ENCODE data around the gene HSD17B4.

The HSD17B4 gene

DNA sequence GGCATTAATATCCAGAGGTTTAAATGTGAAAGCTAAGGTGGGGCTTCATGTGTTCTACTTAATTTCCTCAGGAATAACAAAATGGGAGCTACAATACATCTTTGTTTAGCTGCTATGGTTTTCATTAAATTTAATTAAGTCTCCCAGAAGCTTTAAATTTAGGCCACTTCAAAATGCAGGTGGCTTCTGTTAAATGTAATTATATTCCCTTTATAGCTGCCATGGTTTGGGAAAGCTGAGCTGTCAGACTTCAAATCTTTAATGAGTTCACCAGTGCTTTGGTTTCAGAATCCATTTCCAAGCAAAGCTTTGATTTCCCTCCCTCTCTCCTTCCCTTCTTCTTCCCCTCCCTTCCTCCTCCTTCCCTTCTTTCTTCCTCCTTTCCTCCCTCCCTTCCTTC lies 118.6 kb downstream of the HSD17B4 start:
- in situ Hi-C loops (cut with MboI; ENCODE audit: low sequenced_read_pairs, unreplicated experiment), result no loop called here
- DNase-seq (ENCODE audit: low spot score), result no peak
- TF ChIP-seq, protein P1, sequence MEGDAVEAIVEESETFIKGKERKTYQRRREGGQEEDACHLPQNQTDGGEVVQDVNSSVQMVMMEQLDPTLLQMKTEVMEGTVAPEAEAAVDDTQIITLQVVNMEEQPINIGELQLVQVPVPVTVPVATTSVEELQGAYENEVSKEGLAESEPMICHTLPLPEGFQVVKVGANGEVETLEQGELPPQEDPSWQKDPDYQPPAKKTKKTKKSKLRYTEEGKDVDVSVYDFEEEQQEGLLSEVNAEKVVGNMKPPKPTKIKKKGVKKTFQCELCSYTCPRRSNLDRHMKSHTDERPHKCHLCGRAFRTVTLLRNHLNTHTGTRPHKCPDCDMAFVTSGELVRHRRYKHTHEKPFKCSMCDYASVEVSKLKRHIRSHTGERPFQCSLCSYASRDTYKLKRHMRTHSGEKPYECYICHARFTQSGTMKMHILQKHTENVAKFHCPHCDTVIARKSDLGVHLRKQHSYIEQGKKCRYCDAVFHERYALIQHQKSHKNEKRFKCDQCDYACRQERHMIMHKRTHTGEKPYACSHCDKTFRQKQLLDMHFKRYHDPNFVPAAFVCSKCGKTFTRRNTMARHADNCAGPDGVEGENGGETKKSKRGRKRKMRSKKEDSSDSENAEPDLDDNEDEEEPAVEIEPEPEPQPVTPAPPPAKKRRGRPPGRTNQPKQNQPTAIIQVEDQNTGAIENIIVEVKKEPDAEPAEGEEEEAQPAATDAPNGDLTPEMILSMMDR (IDR thresholded peaks at IDR 0.05; ENCODE audit: borderline replicate concordance, control extremely low read depth, extremely low read depth, insufficient read depth, missing control alignments), result no peak

DNA sequence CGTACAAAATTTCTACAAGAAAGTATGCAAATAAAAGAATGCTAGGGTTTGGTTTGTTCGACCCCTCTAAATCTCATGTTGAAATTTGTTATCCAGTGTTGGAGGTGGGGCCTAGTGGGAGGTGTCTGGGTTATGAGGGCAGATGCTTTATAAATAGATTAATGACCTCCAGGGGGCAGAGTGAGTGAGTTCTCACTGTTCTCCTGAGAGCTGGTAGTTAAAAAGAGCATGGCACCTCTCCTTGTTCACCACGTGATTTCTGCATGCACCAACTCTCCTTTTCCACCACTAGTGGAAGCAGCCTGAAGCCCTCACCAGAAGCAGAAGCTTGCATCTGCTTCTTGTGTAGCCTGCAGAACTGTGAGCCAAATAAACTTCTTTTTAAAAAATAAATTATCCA lies 126.6 kb downstream of the HSD17B4 start:
- TF ChIP-seq, protein P1 (IDR thresholded peaks at IDR 0.05; ENCODE audit: borderline replicate concordance, control extremely low read depth, extremely low read depth, insufficient read depth, missing control alignments), result no peak
- no peak for DNase-seq (ENCODE audit: low spot score)
- in situ Hi-C loops (cut with MboI; ENCODE audit: low sequenced_read_pairs, unreplicated experiment), result no loop called here

DNA sequence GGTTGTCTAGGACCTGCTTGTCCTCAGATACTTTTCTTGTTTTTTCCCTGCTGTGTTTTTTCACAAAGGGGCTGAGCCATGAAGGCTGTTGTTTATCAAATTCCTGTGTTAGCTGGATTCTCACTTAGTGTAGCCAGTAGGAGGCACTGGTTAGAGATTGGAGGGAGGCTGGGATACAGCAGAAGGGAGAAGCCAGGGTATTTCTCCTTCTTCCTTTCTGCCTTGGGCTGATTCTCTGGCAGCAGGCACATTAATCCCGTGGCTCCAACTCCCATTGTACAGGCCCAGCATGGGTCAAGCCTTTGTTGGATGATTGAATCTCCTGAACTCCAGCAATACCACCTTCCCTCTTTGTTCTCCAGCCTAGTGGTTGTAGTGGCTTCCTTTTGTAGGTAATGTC lies 130.7 kb downstream of the HSD17B4 start:
- in situ Hi-C loops (cut with MboI; ENCODE audit: low sequenced_read_pairs, unreplicated experiment), result no loop called here
- TF ChIP-seq, protein P1 (IDR thresholded peaks at IDR 0.05; ENCODE audit: borderline replicate concordance, control extremely low read depth, extremely low read depth, insufficient read depth, missing control alignments), result no peak
- no peak for DNase-seq (ENCODE audit: low spot score)

DNA sequence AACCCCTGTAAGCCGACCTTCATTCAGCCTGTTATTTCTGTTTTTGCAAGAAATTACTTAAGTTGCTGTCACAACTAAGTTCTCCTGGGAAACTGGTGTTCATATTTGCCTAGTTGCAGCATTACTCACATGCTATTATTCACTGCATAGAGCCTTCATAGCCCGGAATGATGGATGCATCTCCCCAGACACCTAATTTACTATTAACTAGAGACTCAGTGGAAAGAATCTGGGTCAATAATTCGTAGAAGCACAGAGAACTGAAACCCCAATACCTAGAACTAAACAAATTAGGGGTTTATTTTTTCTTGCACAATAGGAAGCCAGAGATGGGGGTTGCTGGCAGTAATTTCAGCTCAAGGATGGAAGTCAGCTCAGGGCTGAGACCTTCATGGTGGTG lies 131.4 kb downstream of the HSD17B4 start:
- in situ Hi-C loops (cut with MboI; ENCODE audit: low sequenced_read_pairs, unreplicated experiment), result no loop called here
- TF ChIP-seq, protein P1 (IDR thresholded peaks at IDR 0.05; ENCODE audit: borderline replicate concordance, control extremely low read depth, extremely low read depth, insufficient read depth, missing control alignments), result no peak
- DNase-seq (ENCODE audit: low spot score), result no peak
